CD4-positive, alpha-beta memory T cell (primary cell): ENCODE results near the gene PCDHGA12. TPM values are rescaled to one million over a fixed set of nuclear protein-coding genes. Genes with fewer than 3 reads are reported as not detected.

Experiments
- CTCF ChIA-PET: fragments of 350-600 bp; sonication (Branson Sonifier 250); formaldehyde crosslinking; loops from one replicate; lab custom pipeline; 2021; ENCODE audit warnings: inconsistent platforms; ENCODE audit not compliant: partially characterized antibody; lab: Charles Lee
- POLR2A ChIA-PET: fragments of 350-600 bp; sonication (Branson Sonifier 250); formaldehyde crosslinking; loops from one replicate; lab custom pipeline; 2021; ENCODE audit not compliant: partially characterized antibody; lab: Charles Lee
- DNase-seq, 5 donors: peaks; one replicate each; pipeline versions ENCODE4 v3.0.0 to v3.0.0-alpha.2; 2020 to 2022; ENCODE audit warnings: mixed read lengths in 1 of 5
- H3K27ac ChIP-seq: one replicate; pipeline ENCODE4 v1.7.0; 2013; ENCODE audit warnings: low read depth, low read length
- H3K27me3 ChIP-seq: 2 replicates; pipeline ENCODE4 v1.7.0; 2013; ENCODE audit warnings: mild to moderate bottlenecking, low read length, moderate library complexity; ENCODE audit not compliant: insufficient read depth
- H3K36me3 ChIP-seq: 2 replicates; pipeline ENCODE4 v1.7.0; 2013; ENCODE audit warnings: mild to moderate bottlenecking, low read length, moderate library complexity; ENCODE audit not compliant: insufficient read depth
- H3K4me1 ChIP-seq: 2 replicates; pipeline ENCODE4 v1.7.0; 2013; ENCODE audit warnings: mild to moderate bottlenecking, low read length, moderate library complexity; ENCODE audit not compliant: insufficient read depth
- H3K4me3 ChIP-seq, 2 donors: one replicate each; pipeline ENCODE4 v1.7.0; 2013; ENCODE audit warnings: low read length in 2 of 2, mild to moderate bottlenecking in 1 of 2
- H3K9me3 ChIP-seq, 2 donors: one replicate each; pipeline ENCODE4 v1.7.0; 2013; ENCODE audit warnings: low read length in 2 of 2, control low read depth in 1 of 2; ENCODE audit not compliant: control insufficient read depth in 1 of 2
- H3K27ac Mint-ChIP-seq, 7 donors: one replicate each; pipeline ENCODE4 v1.8.0; 2020 to 2021; ENCODE audit warnings: mixed read lengths in 7 of 7, mild to moderate bottlenecking in 6 of 7, inconsistent platforms in 3 of 7, moderate library complexity in 3 of 7
- H3K27me3 Mint-ChIP-seq, 2 donors: one replicate each; pipeline ENCODE4 v1.8.0; 2020 to 2021; ENCODE audit warnings: mixed read lengths in 2 of 2
- H3K36me3 Mint-ChIP-seq, 2 donors: one replicate each; pipeline ENCODE4 v1.8.0; 2020 to 2021; ENCODE audit warnings: mixed read lengths in 2 of 2, inconsistent platforms in 1 of 2, mild to moderate bottlenecking in 1 of 2
- H3K4me1 Mint-ChIP-seq, 4 donors: one replicate each; pipeline ENCODE4 v1.8.0; 2020 to 2021; ENCODE audit warnings: mixed read lengths in 4 of 4, mild to moderate bottlenecking in 1 of 4
- H3K4me3 Mint-ChIP-seq, 8 donors: one replicate each; pipeline ENCODE4 v1.8.0; 2020 to 2021; ENCODE audit warnings: mixed read lengths in 8 of 8, mild to moderate bottlenecking in 7 of 8, moderate library complexity in 6 of 8, inconsistent platforms in 3 of 8
- H3K9me3 Mint-ChIP-seq, 8 donors: one replicate each; pipeline ENCODE4 v1.8.0; 2020 to 2021; ENCODE audit warnings: mixed read lengths in 8 of 8, mild to moderate bottlenecking in 5 of 8, inconsistent platforms in 3 of 8, moderate library complexity in 1 of 8
- intact Hi-C: fragments of 100-400 bp; cut with micrococcal nuclease; formaldehyde crosslinking; loops from one replicate; pipeline ENCODE4 v1.15.1; 2023
- polyA plus RNA-seq, 2 donors: library from polyadenylated mRNA; unstranded; fragments of 300-500 nt; fragmentation: Illumina TruSeq; gene quantifications; one replicate each; pipeline ENCODE4 v1.2.3, GENCODE V29; 2021
- total RNA-seq, 2 experiments: library from RNA; stranded (reverse); gene quantifications; one replicate each; pipeline ENCODE4 v1.2.3, GENCODE V29; 2021

Gene PCDHGA12
- total and polyA plus RNA-seq, 4 experiments from 2014 or later: 0.11 to 0.17 TPM; not detected in 2

GRCh38 chr5:141479776-141480175, 49.5 kb downstream of the PCDHGA12 start:
- intact Hi-C loops: no loop called here
- Histone ChIP-seq H3K4me1 (peaks cover 26% of the 10 kb centered on the region), H3K27ac (no peak overlapping the region), H3K27me3 (peaks cover 30% of the 10 kb centered on the region), H3K4me3 (no peak overlapping the region), H3K36me3 (no peaks in the 10 kb centered on the region), H3K9me3 (no peaks in the 10 kb centered on the region)
- Mint-ChIP-seq H3K9me3 (no peaks in the 10 kb centered on the region), H3K36me3 (no peaks in the 10 kb centered on the region), H3K27me3 (peaks cover 51 to 56% of the 10 kb centered on the region in 2 donors), H3K4me3 (no peak overlapping the region), H3K27ac (no peak overlapping the region), H3K4me1 (peaks cover 18 to 35% (median 30%) of the 10 kb centered on the region in 4 donors)
- ChIA-PET POLR2A (no interaction called here), CTCF (interaction anchor here (0.8 kb wide), 1 partner anchor 28 kb away, joined by 3 read pairs; no protein-coding TSS in a partner anchor)
- no peak for DNase-seq

Other genes with a start within 250 kb of the PCDHGA12 start
Only the 30 nearest of the 35 such genes appear.
- gene PCDHB13, start 216.6 kb upstream of the PCDHGA12 start, total RNA-seq: under 1 TPM; 0.09 to 0.11 TPM
- gene PCDHB13, start 216.6 kb upstream of the PCDHGA12 start, polyA plus RNA-seq: not detected
- under 1 TPM; 0.14 to 0.15 TPM for gene PCDHB14, start 207.2 kb upstream of the PCDHGA12 start, total RNA-seq
- not detected for gene PCDHB14, start 207.2 kb upstream of the PCDHGA12 start, polyA plus RNA-seq
- under 1 TPM; 0.17 to 0.53 TPM for gene PCDHB15, start 185.1 kb upstream of the PCDHGA12 start, total RNA-seq
- gene PCDHB15, start 185.1 kb upstream of the PCDHGA12 start, polyA plus RNA-seq: not detected
- under 1 TPM; 0.38 to 0.91 TPM for gene SLC25A2, start 126.5 kb upstream of the PCDHGA12 start, total RNA-seq
- not detected for gene SLC25A2, start 126.5 kb upstream of the PCDHGA12 start, polyA plus RNA-seq
- 100 to 1,000 TPM; 109 to 119 TPM for gene TAF7, start 109.7 kb upstream of the PCDHGA12 start, total RNA-seq
- gene TAF7, start 109.7 kb upstream of the PCDHGA12 start, polyA plus RNA-seq: 100 to 1,000 TPM; 165 to 216 TPM
- under 1 TPM; 0.58 to 0.78 TPM for gene PCDHGA1, start 100.0 kb upstream of the PCDHGA12 start, total RNA-seq
- not detected for gene PCDHGA1, start 100.0 kb upstream of the PCDHGA12 start, polyA plus RNA-seq
- under 1 TPM; 0.19 to 0.23 TPM for gene PCDHGA2, start 91.7 kb upstream of the PCDHGA12 start, total RNA-seq
- not detected for gene PCDHGA2, start 91.7 kb upstream of the PCDHGA12 start, polyA plus RNA-seq
- gene PCDHGA3, start 86.7 kb upstream of the PCDHGA12 start, total RNA-seq: under 1 TPM; 0.17 to 0.26 TPM
- under 1 TPM in 1 of 2 donors, not detected in 1; 0.23 TPM for gene PCDHGA3, start 86.7 kb upstream of the PCDHGA12 start, polyA plus RNA-seq
- gene PCDHGB1, start 80.4 kb upstream of the PCDHGA12 start, total RNA-seq: under 1 TPM; 0.17 to 0.26 TPM
- not detected for gene PCDHGB1, start 80.4 kb upstream of the PCDHGA12 start, polyA plus RNA-seq
- under 1 TPM in 1 of 2 experiments, not detected in 1; 0.47 TPM for gene PCDHGA4, start 75.5 kb upstream of the PCDHGA12 start, total RNA-seq
- not detected for gene PCDHGA4, start 75.5 kb upstream of the PCDHGA12 start, polyA plus RNA-seq
- gene PCDHGB2, start 70.5 kb upstream of the PCDHGA12 start, total RNA-seq: under 1 TPM; 0.55 to 0.64 TPM
- gene PCDHGB2, start 70.5 kb upstream of the PCDHGA12 start, polyA plus RNA-seq: not detected
- gene PCDHGA5, start 66.3 kb upstream of the PCDHGA12 start, total RNA-seq: under 1 TPM; 0.28 to 0.44 TPM
- not detected for gene PCDHGA5, start 66.3 kb upstream of the PCDHGA12 start, polyA plus RNA-seq
- gene PCDHGB3, start 60.3 kb upstream of the PCDHGA12 start, total RNA-seq: under 1 TPM; 0.50 to 0.76 TPM
- not detected for gene PCDHGB3, start 60.3 kb upstream of the PCDHGA12 start, polyA plus RNA-seq
- under 1 TPM; 0.50 to 0.76 TPM for gene PCDHGA6, start 56.6 kb upstream of the PCDHGA12 start, total RNA-seq
- gene PCDHGA6, start 56.6 kb upstream of the PCDHGA12 start, polyA plus RNA-seq: under 1 TPM in 1 of 2 donors, not detected in 1; 0.03 TPM
- gene PCDHGA7, start 47.8 kb upstream of the PCDHGA12 start, total RNA-seq: under 1 TPM; 0.26 to 0.44 TPM
- gene PCDHGA7, start 47.8 kb upstream of the PCDHGA12 start, polyA plus RNA-seq: not detected
- under 1 TPM; 0.19 to 0.23 TPM for gene PCDHGB4, start 42.8 kb upstream of the PCDHGA12 start, total RNA-seq
- gene PCDHGB4, start 42.8 kb upstream of the PCDHGA12 start, polyA plus RNA-seq: under 1 TPM in 1 of 2 donors, not detected in 1; 0.13 TPM
- under 1 TPM in 1 of 2 experiments, not detected in 1; 0.17 TPM for gene PCDHGA8, start 37.9 kb upstream of the PCDHGA12 start, total RNA-seq
- gene PCDHGA8, start 37.9 kb upstream of the PCDHGA12 start, polyA plus RNA-seq: not detected
- gene PCDHGB5, start 32.6 kb upstream of the PCDHGA12 start, total RNA-seq: under 1 TPM; 0.42 to 0.49 TPM
- under 1 TPM in 1 of 2 donors, not detected in 1; 0.39 TPM for gene PCDHGB5, start 32.6 kb upstream of the PCDHGA12 start, polyA plus RNA-seq
- under 1 TPM; 0.17 to 0.25 TPM for gene PCDHGA9, start 27.7 kb upstream of the PCDHGA12 start, total RNA-seq
- gene PCDHGA9, start 27.7 kb upstream of the PCDHGA12 start, polyA plus RNA-seq: under 1 TPM in 1 of 2 donors, not detected in 1; 0.09 TPM
- gene PCDHGB6, start 22.5 kb upstream of the PCDHGA12 start, total RNA-seq: under 1 TPM; 0.22 to 0.26 TPM
- gene PCDHGB6, start 22.5 kb upstream of the PCDHGA12 start, polyA plus RNA-seq: under 1 TPM in 1 of 2 donors, not detected in 1; 0.11 TPM
- gene PCDHGA10, start 17.5 kb upstream of the PCDHGA12 start, total RNA-seq: under 1 TPM; 0.25 to 0.35 TPM
- gene PCDHGA10, start 17.5 kb upstream of the PCDHGA12 start, polyA plus RNA-seq: not detected
- gene PCDHGB7, start 12.8 kb upstream of the PCDHGA12 start, total RNA-seq: under 1 TPM; 0.32 to 0.33 TPM
- gene PCDHGB7, start 12.8 kb upstream of the PCDHGA12 start, polyA plus RNA-seq: under 1 TPM in 1 of 2 donors, not detected in 1; 0.03 TPM
- gene PCDHGA11, start 9.5 kb upstream of the PCDHGA12 start, total RNA-seq: under 1 TPM; 0.20 to 0.36 TPM
- gene PCDHGA11, start 9.5 kb upstream of the PCDHGA12 start, polyA plus RNA-seq: not detected
- gene PCDHGC3, start 45.5 kb downstream of the PCDHGA12 start, total RNA-seq: under 1 TPM in 1 of 2 experiments, not detected in 1; 0.17 TPM
- gene PCDHGC3, start 45.5 kb downstream of the PCDHGA12 start, polyA plus RNA-seq: under 1 TPM in 1 of 2 donors, not detected in 1; 0.14 TPM
- gene PCDHGC4, start 54.5 kb downstream of the PCDHGA12 start, total RNA-seq: not detected
- gene PCDHGC4, start 54.5 kb downstream of the PCDHGA12 start, polyA plus RNA-seq: under 1 TPM in 1 of 2 donors, not detected in 1; 0.11 TPM
- not detected for gene PCDHGC5, start 58.6 kb downstream of the PCDHGA12 start, total RNA-seq
- gene PCDHGC5, start 58.6 kb downstream of the PCDHGA12 start, polyA plus RNA-seq: not detected
- gene DIAPH1, start 188.5 kb downstream of the PCDHGA12 start, total RNA-seq: 100 to 1,000 TPM; 211 TPM
- 100 to 1,000 TPM in 1 of 2 donors, 10 to 100 TPM in 1; 81.5 to 145 TPM for gene DIAPH1, start 188.5 kb downstream of the PCDHGA12 start, polyA plus RNA-seq
- gene HDAC3, start 206.3 kb downstream of the PCDHGA12 start, total RNA-seq: 10 to 100 TPM; 85.1 to 91.0 TPM
- gene HDAC3, start 206.3 kb downstream of the PCDHGA12 start, polyA plus RNA-seq: 100 to 1,000 TPM in 1 of 2 donors, 10 to 100 TPM in 1; 92.8 to 137 TPM
- 10 to 100 TPM; 20.4 to 21.3 TPM for gene RELL2, start 206.5 kb downstream of the PCDHGA12 start, total RNA-seq
- gene RELL2, start 206.5 kb downstream of the PCDHGA12 start, polyA plus RNA-seq: 1 to 10 TPM; 3.0 to 5.4 TPM
- gene FCHSD1, start 220.9 kb downstream of the PCDHGA12 start, total RNA-seq: 100 to 1,000 TPM; 106 to 110 TPM
- gene FCHSD1, start 220.9 kb downstream of the PCDHGA12 start, polyA plus RNA-seq: 1 to 10 TPM; 7.1 to 9.9 TPM